GM19438 (cell line): Measurements from ENCODE around the gene PPP1R13B.
A peak's percentile ranks its signal among the peaks of the same experiment; 100 is the strongest.

Experiments used
- ATAC-seq: cut with Tn5 transposase; IDR thresholded peaks from one replicate; pipeline ENCODE4 v1.9.1; 2021; ENCODE audit warnings: low read depth; ENCODE audit not compliant: unreplicated experiment

PPP1R13B gene

GRCh38 chr14:103838117-103838516 is 9.3 kb downstream of the PPP1R13B start:
- ATAC-seq, result no peak

- no peak for ATAC-seq
Measured at GRCh38 chr14:103836976-103837725, 10.2 kb downstream of the PPP1R13B start.

GRCh38 chr14:103834956-103835355 is 12.4 kb downstream of the PPP1R13B start:
- ATAC-seq, result no peak

- ATAC-seq, result no peak
Measured at GRCh38 chr14:103833711-103834110, 13.7 kb downstream of the PPP1R13B start.

GRCh38 chr14:103832046-103832445 is 15.3 kb downstream of the PPP1R13B start:
- ATAC-seq, result no peak

GRCh38 chr14:103830511-103831270 is 16.7 kb downstream of the PPP1R13B start:
- ATAC-seq, result no peak

GRCh38 chr14:103828315-103828967 is 18.9 kb downstream of the PPP1R13B start:
- ATAC-seq, result no peak

GRCh38 chr14:103825101-103825500 is 22.3 kb downstream of the PPP1R13B start:
- ATAC-seq, result no peak

- ATAC-seq, result no peak
Measured at GRCh38 chr14:103820908-103821307, 26.5 kb downstream of the PPP1R13B start.

GRCh38 chr14:103820382-103820781 is 27.0 kb downstream of the PPP1R13B start:
- no peak for ATAC-seq

GRCh38 chr14:103819503-103820307 is 27.7 kb downstream of the PPP1R13B start:
- no peak for ATAC-seq

GRCh38 chr14:103818870-103819269 is 28.5 kb downstream of the PPP1R13B start:
- no peak for ATAC-seq

GRCh38 chr14:103818422-103818821 is 29.0 kb downstream of the PPP1R13B start:
- no peak for ATAC-seq

GRCh38 chr14:103817595-103817994 is 29.8 kb downstream of the PPP1R13B start:
- ATAC-seq, result no peak

GRCh38 chr14:103816991-103817390 is 30.4 kb downstream of the PPP1R13B start:
- ATAC-seq, result no peak

GRCh38 chr14:103815253-103815652 is 32.1 kb downstream of the PPP1R13B start:
- ATAC-seq, result no peak

GRCh38 chr14:103811189-103811588 is 36.2 kb downstream of the PPP1R13B start:
- ATAC-seq, result no peak

- no peak for ATAC-seq
Measured at GRCh38 chr14:103808403-103809001, 38.9 kb downstream of the PPP1R13B start.

GRCh38 chr14:103806805-103807204 is 40.6 kb downstream of the PPP1R13B start:
- ATAC-seq, result peak; percentile 75

GRCh38 chr14:103805708-103806107 is 41.7 kb downstream of the PPP1R13B start:
- no peak for ATAC-seq
